ENCODE measurements around the gene SCN5A.

DNA sequence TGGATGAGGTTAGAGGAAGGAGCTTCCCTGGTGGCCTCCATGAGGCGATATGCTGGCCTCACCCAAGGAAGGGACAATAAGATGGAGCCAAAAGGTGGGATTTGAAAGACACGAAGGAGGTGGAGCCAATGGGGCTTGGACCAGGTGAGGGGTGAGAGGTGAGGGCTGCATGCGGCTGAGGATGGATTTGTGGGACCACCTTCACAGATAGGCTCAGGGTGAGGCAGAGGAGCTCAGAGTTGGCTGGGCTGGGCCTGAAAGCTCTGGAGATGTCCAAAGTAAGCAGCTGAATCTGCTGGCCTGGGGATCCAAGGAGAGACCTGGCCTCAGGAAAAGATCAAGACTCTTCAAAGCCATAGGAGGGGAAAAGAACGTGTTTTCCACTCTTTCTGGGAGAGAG, 103.5 kb downstream of the SCN5A start:
- TF ChIP-seq, protein P1, sequence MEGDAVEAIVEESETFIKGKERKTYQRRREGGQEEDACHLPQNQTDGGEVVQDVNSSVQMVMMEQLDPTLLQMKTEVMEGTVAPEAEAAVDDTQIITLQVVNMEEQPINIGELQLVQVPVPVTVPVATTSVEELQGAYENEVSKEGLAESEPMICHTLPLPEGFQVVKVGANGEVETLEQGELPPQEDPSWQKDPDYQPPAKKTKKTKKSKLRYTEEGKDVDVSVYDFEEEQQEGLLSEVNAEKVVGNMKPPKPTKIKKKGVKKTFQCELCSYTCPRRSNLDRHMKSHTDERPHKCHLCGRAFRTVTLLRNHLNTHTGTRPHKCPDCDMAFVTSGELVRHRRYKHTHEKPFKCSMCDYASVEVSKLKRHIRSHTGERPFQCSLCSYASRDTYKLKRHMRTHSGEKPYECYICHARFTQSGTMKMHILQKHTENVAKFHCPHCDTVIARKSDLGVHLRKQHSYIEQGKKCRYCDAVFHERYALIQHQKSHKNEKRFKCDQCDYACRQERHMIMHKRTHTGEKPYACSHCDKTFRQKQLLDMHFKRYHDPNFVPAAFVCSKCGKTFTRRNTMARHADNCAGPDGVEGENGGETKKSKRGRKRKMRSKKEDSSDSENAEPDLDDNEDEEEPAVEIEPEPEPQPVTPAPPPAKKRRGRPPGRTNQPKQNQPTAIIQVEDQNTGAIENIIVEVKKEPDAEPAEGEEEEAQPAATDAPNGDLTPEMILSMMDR (IDR thresholded peaks at IDR 0.05): no peak
- no peak for TF ChIP-seq POLR2A (IDR thresholded peaks at IDR 0.05)
